Hematopoietic multipotent progenitor cell treated with erythropoietin and hydrocortisone succinate and interleukin-3 and kit ligand, for 4 days (in vitro differentiated cells): ENCODE measurements around the gene IFT27.
A peak's percentile ranks its signal among the peaks of the same experiment; 100 is the strongest.

ENCODE experiments used
- DNase-seq: peaks from one replicate; pipeline ENCODE4 v3.0.0-alpha.2; 2015

Gene IFT27

GRCh38 chr22:36714110-36714509, 61.8 kb downstream of the IFT27 start:
- DNase-seq: no peak

GRCh38 chr22:36713436-36713835, 62.5 kb downstream of the IFT27 start:
- peak; percentile 33 for DNase-seq
